COLO829 (cell line): ENCODE data around the gene PITRM1.
A peak's percentile ranks its signal among the peaks of the same experiment; 100 is the strongest.
"Not testable (repeated sequence)": the region's sequence is repeated elsewhere in the genome, so short reads cannot be mapped to it uniquely, and the experiment has no call there.

ENCODE experiments used
- DNase-seq: peaks from one replicate; pipeline ENCODE4 v3.0.0; 2012; ENCODE audit warnings: low spot score

PITRM1 gene, protein sequence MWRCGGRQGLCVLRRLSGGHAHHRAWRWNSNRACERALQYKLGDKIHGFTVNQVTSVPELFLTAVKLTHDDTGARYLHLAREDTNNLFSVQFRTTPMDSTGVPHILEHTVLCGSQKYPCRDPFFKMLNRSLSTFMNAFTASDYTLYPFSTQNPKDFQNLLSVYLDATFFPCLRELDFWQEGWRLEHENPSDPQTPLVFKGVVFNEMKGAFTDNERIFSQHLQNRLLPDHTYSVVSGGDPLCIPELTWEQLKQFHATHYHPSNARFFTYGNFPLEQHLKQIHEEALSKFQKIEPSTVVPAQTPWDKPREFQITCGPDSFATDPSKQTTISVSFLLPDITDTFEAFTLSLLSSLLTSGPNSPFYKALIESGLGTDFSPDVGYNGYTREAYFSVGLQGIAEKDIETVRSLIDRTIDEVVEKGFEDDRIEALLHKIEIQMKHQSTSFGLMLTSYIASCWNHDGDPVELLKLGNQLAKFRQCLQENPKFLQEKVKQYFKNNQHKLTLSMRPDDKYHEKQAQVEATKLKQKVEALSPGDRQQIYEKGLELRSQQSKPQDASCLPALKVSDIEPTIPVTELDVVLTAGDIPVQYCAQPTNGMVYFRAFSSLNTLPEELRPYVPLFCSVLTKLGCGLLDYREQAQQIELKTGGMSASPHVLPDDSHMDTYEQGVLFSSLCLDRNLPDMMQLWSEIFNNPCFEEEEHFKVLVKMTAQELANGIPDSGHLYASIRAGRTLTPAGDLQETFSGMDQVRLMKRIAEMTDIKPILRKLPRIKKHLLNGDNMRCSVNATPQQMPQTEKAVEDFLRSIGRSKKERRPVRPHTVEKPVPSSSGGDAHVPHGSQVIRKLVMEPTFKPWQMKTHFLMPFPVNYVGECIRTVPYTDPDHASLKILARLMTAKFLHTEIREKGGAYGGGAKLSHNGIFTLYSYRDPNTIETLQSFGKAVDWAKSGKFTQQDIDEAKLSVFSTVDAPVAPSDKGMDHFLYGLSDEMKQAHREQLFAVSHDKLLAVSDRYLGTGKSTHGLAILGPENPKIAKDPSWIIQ

DNA sequence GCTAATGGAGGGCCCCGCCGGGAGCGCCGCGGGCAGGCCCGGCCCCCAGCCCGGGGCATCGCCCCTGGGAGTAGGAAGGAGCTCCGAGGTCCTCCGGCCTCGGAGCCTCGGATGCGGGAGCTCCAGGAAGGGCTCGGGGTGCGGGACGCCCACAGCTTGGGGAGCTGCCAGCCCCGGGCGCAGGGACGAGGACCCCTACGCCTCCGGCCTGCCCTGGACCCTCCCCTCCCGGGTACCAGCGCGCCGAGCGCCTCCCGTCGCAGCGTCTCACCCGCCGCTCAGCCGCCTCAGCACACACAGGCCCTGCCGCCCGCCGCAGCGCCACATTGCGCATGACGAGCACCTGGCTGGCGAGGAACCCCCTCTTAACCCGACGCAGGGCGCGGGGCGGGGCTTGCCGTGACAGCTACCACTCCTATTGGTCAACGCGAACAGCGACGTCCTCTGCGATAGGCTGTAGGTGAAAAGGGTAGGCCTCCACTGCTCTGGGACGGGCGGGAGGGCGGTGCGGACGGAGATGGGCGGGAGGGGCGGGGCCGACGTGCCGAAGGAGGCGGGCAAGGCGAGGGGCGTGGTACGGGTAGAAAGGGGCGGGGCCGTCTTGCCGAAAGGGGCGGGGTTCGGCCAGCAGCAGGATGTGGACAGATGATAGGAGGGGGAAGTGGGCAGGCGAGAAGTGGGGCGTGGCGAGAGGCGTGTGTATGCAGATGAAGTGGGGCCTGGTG lies at the start of gene PITRM1:
PITRM1 (minus strand) TSS at position 337 of the 725 bp plus-strand sequence; CDS start at position 327, 10 bp downstream.
- peak; percentile 91 for DNase-seq

DNA sequence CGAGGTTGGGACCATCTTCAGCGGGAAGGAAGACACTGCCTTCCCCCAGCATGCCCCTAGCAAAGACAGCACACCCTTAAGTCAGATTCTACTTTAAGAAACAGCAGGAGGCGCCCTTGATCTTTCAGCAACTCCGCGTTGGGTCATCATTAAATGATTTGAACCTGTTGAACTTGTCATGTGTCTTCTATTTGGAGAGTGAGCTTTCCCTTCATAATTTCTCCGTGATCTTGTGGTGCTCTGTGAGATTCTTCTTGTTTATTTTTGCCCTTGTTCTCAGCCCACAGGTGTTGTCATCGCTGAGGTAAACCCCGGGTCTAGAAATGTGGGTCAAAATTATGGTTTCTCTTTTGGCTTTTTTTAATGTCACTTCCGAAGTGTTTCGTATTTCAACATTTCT lies 49.5 kb upstream of the PITRM1 start:
- DNase-seq = no peak

DNA sequence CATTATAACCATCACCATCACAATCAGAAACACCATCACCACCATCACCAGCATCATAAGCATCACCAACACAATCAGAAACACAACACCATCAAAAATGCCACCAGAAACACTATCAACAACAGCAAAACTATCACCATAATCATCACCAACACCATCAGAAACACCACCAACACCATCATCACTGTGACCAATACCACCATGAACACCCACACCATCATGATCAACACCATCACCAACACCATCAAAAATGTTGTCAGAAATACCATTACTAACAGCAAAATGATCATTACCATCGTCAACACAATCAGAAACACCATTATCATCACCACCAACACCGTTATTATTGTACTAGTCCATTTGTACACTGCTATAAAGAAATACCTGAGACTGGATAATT lies 49.0 kb upstream of the PITRM1 start:
- DNase-seq = not testable (repeated sequence)

DNA sequence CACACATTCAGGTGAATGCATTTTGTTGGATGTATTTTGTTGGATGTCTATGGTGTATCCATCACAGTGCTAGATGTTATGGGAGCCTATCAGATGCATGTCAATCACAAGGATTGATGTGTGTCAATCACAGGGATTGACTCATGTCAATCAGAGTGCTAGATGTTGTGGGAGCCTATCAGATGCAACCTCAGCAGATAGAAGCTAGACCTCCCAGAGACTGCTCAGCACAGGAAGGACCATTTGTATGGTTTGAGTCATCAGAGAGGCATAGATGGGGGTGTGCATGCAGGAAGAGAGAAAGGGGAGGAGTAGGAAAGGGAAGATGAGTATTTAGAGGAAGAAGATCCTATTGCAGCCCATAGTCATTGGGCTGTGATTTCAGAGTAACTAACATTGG lies 48.3 kb upstream of the PITRM1 start:
- DNase-seq = no peak

DNA sequence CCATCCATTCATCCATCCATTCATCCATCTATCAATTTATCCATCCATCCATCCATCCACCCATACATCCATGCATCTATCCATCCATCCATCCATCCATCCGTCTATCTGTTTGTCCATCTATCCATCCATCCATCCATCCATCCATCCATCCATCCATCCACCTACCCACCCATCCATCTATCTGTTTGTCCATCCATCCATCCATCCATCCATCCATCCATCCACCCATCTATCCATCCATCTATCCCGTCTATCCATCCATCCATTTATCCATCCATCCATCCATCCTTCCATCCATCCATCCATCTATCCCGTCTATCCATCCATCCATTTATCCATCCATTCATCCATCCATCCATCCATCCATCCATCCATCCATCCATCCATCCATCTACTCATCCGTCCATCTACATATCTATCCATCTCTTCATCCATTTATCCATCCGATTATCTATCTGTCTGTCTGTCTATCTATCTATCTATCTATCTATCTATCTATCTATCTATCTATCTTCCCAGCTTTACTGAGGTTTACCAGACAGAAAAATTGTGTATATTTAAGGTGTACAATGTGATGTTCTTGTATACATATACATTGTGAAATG lies 46.5 kb upstream of the PITRM1 start:
- not testable (repeated sequence) for DNase-seq

DNA sequence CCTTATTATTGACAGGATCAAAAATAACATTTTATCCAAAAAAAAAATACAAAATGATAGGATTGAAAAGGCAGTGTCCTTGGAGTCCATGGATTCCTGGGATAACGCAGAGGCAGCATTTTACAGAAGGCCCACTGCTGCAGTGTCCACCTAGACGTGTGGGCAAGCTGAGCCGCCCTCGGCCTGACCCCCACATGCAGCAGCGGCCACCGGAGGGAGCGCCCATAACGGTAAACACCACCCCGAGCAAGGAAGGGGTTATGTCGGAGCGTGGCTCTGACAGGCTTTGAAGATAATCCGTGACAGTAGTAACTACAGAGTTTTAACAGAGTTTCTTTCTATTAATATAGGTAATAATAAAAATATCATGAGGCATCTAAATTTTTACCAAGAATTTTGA lies 45.3 kb upstream of the PITRM1 start:
- no peak for DNase-seq

DNA sequence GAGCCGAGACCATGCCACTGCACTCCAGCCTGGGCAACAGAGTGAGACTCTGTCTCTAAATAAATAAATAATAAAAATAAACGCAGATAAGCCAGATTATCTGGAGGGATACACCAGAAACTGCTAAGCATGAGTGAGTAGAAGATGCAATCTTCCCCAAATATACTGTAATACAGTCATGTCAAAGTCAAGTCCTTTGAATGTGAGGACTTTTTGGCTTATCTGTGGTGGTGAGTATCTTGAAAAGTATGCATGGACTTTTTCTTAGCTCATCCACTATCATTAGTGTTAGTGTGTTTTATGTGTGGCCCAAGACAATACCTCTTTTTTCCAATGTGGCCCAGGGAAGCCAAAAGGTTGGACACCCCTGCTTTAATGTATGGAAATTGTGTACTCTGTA lies 44.7 kb upstream of the PITRM1 start:
- peak; percentile 6 for DNase-seq

DNA sequence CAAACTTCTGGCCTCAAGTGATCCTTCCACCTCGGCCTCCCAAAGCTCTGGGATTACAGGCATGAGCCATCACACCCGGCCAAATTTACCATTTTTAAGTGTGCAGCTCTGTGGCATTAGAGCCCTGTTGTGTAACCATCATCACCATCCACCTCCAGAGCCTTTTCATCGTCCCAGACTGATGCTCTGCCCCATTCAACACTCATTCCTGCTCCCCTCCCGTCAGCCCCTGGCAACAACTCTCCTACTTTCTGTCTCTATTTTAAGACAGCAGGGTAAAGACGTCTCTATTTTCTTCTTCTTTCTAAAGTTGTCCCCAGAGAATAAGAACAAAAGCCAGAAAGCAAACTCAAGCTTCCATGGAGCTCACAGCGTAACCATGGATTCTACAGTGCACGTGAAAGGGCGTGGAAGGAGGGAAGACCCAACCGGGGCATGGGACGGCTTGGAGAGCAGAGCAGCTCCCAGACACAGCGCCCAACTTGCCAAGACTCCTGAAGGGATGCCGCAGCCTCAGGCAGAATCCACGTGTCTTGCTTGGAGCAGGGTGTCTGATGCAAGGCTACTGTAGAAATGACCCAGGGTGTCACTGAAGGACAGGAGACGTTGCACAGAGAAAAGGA lies 42.7 kb upstream of the PITRM1 start:
- DNase-seq = no peak

DNA sequence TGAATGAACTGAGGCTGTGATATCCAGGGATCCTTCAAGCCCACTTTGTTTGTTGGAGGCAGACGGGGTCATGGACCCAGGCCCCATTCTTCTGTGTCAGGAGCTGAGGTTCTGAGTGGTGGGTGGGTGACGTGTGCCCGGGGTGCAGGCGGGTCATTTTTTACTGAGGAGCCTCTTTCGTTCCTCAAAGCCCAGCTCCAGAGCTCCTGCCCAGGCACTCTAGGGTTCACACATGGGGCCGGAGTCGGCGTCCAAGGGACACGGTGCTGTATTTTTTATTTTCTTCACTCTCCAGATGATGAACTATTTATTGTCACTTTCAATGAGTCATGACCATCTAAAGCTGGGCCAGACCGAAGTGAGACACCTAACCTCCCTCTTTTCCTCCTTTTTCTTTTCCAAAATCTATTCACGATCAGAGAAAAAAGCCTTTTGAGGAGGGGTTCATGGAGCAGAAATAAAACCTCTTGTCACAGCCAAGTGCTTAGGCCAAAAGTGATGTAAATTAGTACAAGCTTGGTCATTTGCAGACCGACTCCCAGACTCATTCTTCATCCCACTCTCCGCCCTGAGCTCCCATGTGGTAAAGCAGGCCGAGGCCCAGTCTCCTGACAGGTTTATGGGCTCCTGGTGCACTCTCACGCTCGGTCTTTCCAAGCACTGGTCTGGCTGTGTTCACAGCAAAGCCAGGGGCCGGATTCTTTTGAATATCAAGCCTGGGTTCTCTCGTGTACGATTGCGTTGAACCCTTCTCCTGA lies 41.4 kb upstream of the PITRM1 start:
- DNase-seq = no peak

DNA sequence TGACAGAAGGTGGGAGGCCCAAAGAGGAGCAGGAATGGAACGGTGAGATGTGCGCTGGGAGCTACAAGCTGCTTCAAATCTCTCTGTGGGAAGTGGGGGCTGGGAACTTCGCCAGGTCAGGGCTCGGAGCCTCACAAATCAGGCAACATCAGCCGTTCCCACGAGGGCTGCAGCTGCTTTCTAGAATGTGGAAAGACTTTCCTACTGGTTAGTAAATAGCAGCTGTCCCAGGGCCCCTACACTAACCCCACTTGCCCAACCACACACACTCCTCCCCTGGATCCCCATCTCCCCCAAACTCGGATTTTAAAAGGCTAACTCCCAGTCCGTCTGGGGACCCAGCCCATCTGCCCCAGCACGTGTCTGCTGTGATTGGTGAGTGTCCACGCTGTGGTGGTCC lies 40.6 kb upstream of the PITRM1 start:
- DNase-seq = no peak

DNA sequence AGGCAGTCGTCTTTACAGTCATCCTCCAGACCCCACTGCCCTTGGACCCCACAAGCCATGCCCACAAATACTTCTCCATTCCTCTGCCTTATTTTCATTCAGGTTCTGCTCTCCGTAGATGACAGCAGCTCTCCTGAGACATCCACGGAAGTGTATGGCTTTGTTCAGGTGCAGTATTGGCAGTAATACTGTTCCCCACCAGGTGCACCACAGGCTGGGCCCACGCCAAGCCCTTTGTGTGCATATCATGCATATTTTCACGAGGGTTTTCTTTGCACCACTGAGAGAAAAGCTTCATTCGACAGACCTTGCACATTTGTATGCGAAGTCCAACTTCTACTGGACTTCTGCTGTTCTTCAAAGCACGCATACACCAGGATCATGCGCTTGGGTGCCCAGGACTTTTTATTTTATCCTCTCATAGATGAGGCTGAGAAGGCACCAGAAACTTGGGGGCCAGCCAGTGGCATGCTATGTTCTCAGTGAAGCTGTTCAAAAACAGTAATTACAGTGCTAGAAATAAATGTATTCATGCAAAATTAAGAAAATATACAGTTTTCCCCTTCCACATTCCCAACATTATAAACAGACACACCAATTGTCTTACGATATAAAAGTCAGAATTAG lies 37.8 kb upstream of the PITRM1 start:
- DNase-seq = no peak

DNA sequence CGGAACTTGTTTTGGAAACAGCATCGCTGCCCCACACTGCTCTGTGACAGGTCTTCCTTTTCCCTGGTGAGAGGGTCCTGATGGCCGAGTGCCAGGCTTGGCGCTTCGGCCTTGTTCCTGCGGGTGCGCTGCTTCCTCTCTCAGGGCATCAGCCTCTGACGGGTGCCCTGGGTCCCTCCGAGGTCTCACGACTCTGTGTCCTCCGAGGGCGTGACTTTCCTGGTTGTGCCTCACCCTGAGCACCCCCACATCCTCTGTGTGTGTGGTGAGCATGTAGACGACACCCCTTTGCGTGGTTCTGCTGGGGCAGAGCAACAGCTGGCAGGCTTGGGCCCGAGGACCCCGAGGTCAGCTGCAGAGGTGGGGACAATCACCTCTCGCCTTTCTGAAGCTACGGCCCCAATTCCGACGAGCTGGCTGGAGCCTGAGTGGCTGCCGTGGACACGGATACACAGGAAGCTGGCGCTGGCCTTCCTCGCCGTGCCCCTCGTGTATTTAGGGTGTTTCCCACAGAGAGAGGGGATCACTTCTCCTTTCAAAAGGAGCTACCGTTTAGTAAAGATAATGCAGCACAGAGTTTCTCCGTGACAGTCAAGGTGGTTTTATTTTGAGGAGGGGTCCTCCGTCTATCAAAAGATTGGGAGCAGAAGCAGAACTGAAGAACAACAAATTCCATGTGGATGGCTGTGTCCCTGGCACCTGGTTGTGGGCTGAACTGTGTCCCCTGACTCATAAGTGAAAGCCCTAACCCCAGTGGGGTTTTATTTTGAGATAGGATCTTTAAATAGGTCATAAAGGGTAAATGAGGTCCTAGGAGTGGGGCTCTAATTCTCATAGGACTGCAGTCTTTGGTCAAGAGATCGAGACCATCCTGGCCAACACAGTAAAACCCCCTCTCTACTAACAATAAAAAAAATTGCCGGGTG lies 36.2 kb upstream of the PITRM1 start:
- DNase-seq = no peak

DNA sequence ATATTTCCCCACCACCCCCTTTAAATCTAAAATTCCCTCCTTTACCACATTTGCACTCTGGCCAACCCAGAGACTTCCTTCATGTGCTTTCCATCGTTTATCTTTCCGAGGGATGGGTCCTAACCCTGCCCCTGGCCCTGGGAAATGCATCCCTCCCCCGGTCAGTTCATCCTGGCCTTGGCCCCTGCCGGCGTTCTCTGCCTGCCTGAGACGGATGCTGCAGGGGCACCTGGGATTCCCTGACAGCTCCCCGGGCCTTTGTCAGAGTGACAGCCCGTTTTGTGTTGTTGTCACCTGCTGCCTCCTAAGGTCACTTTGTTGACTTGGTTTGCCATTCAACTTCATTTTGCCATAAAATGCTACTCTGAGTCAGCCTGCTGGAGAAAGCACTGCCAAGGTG lies 34.8 kb upstream of the PITRM1 start:
- DNase-seq = no peak

DNA sequence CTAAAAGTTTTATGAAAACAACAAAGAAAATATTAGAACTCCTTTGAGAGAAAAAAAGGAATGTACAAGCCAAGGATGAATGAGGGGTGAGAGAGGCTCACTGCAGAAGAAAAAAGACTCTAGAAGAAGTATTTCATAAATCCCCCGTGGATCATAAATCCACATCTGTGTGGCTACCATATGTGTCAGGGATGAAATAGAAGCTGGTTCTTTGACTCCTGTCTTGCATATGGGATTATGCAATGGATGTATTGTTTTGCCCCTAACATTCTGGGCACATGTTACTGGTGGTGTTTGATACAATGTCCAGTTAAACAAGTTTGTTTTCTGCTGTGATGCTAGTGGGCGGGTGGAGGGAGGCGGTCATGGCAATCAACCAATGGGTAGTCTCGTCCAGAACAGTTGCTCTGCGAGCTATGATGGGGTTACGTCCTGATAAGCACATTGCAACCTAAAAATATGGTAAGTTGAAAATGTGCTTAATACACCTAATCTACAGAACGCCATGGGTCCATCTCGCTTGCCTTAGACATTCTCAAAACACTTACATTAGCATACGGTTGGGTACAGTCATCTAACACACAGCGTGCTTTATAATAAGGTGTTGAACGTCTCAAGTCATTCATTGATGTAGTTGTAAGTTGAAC lies 34.1 kb upstream of the PITRM1 start:
- no peak for DNase-seq

DNA sequence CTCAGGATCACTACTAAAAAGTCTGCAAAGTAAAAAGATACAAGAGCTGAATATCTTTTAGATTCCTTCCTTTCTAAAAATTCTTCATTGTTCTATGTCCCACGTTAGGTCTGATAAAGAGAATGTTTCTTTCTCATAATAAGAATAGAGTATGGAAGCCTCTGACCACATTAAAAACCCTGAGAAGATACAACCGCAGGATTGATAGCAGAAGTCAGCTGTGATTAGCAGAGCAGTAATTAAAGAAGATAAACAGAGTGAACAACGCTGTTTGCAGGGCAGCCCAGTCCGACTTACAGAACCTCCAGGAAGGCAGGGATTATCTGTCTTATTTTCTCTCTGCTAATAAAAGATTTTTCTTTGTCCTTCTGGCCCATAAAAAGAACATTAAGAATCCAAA lies 31.4 kb upstream of the PITRM1 start:
- no peak for DNase-seq

DNA sequence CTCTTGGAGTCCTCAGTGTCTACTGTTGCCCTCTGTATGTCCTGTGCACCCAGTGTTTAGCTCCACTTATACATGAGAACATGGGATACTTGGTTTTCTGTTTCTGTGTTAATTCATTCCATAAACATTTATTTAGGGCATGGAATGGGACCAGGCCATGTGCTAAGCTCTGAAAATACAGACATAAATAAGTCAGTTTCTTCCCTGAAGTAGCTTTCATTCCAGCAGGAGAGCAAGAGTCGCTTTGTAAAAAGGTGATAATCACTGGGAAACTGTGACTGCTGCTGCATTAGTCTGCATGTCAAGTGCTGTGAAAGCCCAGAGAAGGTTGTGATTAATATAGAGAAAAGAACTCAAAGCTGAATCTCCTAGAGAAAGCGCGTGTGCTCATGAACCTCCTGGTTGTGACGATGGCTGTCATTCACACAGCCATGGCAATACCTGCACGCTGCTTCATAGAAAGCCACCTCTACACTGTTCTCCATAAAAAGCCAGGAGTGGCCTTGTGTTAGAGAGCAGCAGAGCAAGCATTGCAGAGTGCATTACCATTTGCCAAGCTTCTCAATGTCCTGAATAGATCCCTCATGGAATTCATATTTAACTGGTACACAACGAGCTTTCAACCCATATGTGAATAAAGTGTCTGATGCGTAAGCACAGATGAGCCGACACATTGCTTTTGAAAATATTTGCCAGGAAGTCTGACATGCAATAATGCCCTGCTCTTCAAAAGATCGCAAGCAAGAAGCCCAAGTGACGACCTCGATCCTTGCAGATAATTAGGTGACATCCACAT lies 30.6 kb upstream of the PITRM1 start:
- no peak for DNase-seq

DNA sequence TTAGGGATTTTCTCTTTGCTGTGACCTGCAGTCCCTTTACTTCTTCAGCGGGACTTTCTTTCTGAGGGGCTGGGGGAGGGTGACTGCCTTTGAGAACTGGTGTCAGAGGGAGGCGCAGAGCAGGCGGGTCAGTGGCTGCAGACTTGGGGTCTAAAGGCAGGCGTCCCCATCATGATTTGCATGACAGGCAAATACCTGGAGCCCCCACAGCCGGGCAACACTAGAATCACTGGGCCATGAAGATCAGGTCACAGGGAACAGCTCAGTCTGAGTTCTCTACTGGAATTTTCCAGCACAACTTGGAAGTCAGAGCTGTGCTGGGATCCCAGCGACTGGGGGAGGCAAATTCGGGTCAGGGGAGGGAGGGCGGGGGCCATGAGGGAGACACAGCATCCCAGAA lies 29.2 kb upstream of the PITRM1 start:
- DNase-seq = no peak

DNA sequence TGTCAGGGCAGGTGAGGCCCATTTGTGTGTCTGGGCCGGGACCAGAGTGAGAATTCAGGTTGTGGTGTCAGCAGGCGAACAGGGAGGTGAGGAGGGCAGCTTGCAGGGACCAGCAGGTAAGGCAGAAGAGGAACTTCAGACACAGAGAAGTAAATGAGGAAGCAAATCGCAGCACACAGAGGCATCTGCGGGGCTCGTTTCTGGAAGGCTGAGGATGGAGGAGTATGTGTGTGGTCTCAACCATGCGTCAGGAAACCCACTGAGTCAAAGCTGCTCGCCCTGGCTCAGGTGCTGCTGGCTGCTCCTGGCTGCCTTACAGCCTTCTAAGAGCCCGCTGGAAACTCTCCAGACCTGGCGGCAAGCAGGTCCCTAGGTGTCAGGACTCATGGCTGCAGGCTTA lies 26.9 kb upstream of the PITRM1 start:
- no peak for DNase-seq
